H1 (cell line): ENCODE results near the gene USP36. TPM values are rescaled to one million over a fixed set of nuclear protein-coding genes. Genes with fewer than 3 reads are reported as not detected.

Source experiments
- PHF8 ChIP-seq: fragments of 200-600 bp; sonication (generic); conservative IDR thresholded peaks from 2 replicates; pipeline ENCODE4 v1.7.1; 2012; ENCODE audit warnings: low read depth, mild to moderate bottlenecking, inconsistent platforms, low read length, moderate library complexity
- SP2 ChIP-seq: IDR thresholded peaks from 2 replicates; pipeline ENCODE4 v1.6.1; 2012; ENCODE audit warnings: mild to moderate bottlenecking, low read length, inconsistent platforms
- polyA plus RNA-seq, 7 experiments: library from polyadenylated mRNA; depleted of rRNA in 3 of 7; stranded (reverse) in 5 of 7; unstranded in 2 of 7; fragments of >200 nt in 5 of 7; fragments of 200-250 nt in 2 of 7; gene quantifications; 1 replicate in 5 of 7; 2 replicates in 1 of 7; 4 replicates in 1 of 7; pipeline versions ENCODE4 v1.2.1 to v1.2.3, GENCODE V29; 2011 to 2013; ENCODE audit warnings: missing spikeins in 2 of 7, mixed read lengths in 2 of 7
- total RNA-seq: library from RNA; stranded (reverse); fragmentation: NEBNext Ultra II Directional; extraction: Animal tissue kit (Norgen Biotek cat#: 25700); gene quantifications from 2 replicates; pipeline ENCODE4 v1.2.1, GENCODE V29; 2021

Gene USP36
- total and polyA plus RNA-seq, 2 of the 8 experiments (the other 6 are each of a cell fraction or from before 2014, with no cell fraction given) = 40.7 to 67.7 TPM

GRCh38 chr17:78771758-78772382, 68.7 kb downstream of the USP36 start (continued):
- TF ChIP-seq PHF8 (no peak), SP2 (no peak)
- TF ChIP-seq, all 59 proteins: peak for 0
